ENCODE measurements around the gene TJP1. TPM values are rescaled to one million over a fixed set of nuclear protein-coding genes. Genes with fewer than 3 reads are reported as not detected.

Gene TJP1
- total and polyA plus RNA-seq, 9 donors: 36.0 to 57.6 (median 43.4) TPM

DNA sequence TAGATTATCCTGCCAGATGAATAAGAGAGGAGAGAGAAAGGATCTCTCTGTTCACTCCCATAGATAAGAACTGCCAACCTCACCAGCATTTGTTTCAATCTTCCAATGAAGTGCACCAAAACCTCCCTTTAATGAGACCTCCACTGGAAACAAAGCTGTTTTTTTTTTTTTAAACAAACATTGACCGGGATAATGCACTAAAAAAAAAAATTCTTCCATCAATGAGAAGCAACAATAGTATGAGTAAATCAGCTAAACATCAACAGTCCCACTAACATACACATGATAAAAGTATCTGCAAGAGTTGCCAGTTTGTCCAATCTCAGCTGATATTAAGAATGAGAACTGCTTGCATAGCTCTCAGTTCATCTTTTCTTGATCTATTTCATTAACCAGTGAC is 19.9 kb downstream of the TJP1 start:
- Histone ChIP-seq H3K27ac (ENCODE audit: low read length) (peak overlapping the region; percentile 54), H3K9me3 (replicated peaks; ENCODE audit: control insufficient read depth, low read depth, low read length) (no peaks in the 10 kb centered on the region), H3K27me3 (ENCODE audit: control insufficient read depth, insufficient read depth, low read length) (no peaks in the 10 kb centered on the region), H3K4me3 (ENCODE audit: low read length) (no peak overlapping the region), H3K4me1 (ENCODE audit: control insufficient read depth, insufficient read depth, low read length) (peaks cover 3% of the 10 kb centered on the region), H3K36me3 (ENCODE audit: control insufficient read depth, insufficient read depth, low read length) (no peaks in the 10 kb centered on the region)
- no CpG with 5 or more reads among the region's 1 CpG for WGBS (ENCODE audit: insufficient coverage)
- DNase-seq: no peak

DNA sequence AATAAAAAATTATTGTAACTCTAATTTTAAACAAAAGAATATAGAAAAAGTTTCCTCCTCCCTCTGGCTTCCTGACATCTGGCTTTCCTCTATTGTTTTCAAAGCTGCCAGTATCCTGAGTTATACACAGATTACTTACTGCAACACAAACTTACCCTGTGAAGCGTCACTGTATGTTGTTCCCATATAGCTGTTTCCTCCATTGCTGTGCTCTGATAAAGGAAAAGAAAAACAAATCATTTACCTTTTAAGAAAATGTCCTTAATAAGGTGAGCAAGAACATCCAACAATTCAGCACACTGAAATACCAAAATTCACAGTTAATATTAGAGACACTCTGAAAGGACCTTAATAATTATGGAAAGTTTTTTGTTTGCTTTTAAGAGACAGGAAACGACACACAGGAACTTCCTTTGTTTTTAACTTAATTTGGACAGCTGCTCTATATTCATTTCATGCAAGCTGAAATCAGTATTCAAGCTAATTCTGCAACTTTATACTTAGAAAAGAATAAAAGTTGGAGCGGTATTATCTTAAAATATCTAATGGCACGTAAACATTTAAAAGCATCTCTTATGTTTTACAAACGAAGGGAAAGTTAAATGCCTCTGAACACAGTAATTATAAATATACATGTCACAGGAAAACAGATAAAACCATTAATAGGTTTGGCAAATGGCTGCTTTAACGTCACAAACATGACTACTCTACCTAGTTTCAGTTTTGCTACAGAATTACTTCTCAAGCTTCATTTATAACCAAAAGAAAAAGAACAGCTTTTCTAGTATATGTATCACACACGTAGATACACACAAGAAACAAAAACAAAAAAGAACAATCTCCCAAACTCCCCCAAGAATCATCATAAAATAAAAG is 21.5 kb downstream of the TJP1 start:
- peak; percentile 63 for DNase-seq
- Histone ChIP-seq H3K4me1 (ENCODE audit: control insufficient read depth, insufficient read depth, low read length) (peaks cover 3% of the 10 kb centered on the region), H3K9me3 (replicated peaks; ENCODE audit: control insufficient read depth, low read depth, low read length) (no peaks in the 10 kb centered on the region), H3K4me3 (ENCODE audit: low read length) (no peak overlapping the region), H3K36me3 (ENCODE audit: control insufficient read depth, insufficient read depth, low read length) (no peaks in the 10 kb centered on the region), H3K27ac (ENCODE audit: low read length) (peak overlapping the region; percentile 81), H3K27me3 (ENCODE audit: control insufficient read depth, insufficient read depth, low read length) (no peaks in the 10 kb centered on the region)
- WGBS (ENCODE audit: insufficient coverage): 17% methylated on average over 1 of the region's 7 CpGs

DNA sequence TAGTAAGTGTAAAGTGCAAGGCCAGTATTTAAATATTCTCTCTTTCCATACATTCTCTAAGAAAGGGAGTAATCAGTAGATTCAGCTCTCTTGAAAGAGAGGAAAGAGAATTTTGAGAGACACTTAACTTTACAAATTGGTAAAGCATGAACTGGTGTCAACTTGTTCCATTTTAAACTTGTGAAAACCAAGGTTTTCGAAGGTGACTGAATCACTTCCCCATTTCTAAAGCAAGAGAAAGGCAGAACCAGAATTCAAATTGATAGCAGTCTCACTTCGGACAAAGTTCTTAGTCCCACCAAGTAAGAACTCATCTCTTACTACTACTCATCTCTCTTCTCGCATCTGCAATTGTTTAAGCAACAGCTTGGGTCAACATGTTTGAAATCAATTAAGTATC is 22.4 kb downstream of the TJP1 start:
- H3K4me1 ChIP-seq (ENCODE audit: control insufficient read depth, insufficient read depth, low read length): peaks cover 2% of the 10 kb centered on the region
- H3K9me3 ChIP-seq (replicated peaks; ENCODE audit: control insufficient read depth, low read depth, low read length): no peaks in the 10 kb centered on the region
- no peaks in the 10 kb centered on the region for H3K36me3 ChIP-seq (ENCODE audit: control insufficient read depth, insufficient read depth, low read length)
- no peak overlapping the region for H3K4me3 ChIP-seq (ENCODE audit: low read length)
- H3K27me3 ChIP-seq (ENCODE audit: control insufficient read depth, insufficient read depth, low read length): no peaks in the 10 kb centered on the region
- H3K27ac ChIP-seq (ENCODE audit: low read length): peak overlapping the region; percentile 65
- 100% methylated on average over 1 of the region's 3 CpGs for WGBS (ENCODE audit: insufficient coverage)
- DNase-seq: no peak

DNA sequence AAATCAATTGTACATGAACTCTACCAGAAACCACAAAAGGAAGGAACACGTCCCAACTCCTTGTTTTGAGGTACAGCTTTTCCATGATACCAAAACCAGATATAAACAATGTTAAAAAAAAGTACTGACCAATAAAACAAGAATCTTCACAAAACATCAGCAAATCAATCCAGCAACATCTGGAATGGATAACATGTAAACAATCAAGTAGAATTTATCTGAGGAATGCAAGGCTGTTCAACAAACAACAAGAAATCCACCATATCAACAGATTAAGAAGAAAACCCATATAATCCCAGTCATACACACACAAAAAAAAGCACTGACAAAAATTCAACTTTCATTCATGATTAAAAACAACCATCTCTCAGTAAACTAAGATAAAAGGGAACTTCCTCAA is 26.7 kb downstream of the TJP1 start:
- Histone ChIP-seq H3K36me3 (ENCODE audit: control insufficient read depth, insufficient read depth, low read length) (peaks cover 6% of the 10 kb centered on the region), H3K27ac (ENCODE audit: low read length) (no peak overlapping the region), H3K4me1 (ENCODE audit: control insufficient read depth, insufficient read depth, low read length) (no peaks in the 10 kb centered on the region), H3K27me3 (ENCODE audit: control insufficient read depth, insufficient read depth, low read length) (no peaks in the 10 kb centered on the region), H3K4me3 (ENCODE audit: low read length) (no peak overlapping the region), H3K9me3 (replicated peaks; ENCODE audit: control insufficient read depth, low read depth, low read length) (no peaks in the 10 kb centered on the region)
- no peak for DNase-seq
- no CpG with 5 or more reads among the region's 1 CpG for WGBS (ENCODE audit: insufficient coverage)

DNA sequence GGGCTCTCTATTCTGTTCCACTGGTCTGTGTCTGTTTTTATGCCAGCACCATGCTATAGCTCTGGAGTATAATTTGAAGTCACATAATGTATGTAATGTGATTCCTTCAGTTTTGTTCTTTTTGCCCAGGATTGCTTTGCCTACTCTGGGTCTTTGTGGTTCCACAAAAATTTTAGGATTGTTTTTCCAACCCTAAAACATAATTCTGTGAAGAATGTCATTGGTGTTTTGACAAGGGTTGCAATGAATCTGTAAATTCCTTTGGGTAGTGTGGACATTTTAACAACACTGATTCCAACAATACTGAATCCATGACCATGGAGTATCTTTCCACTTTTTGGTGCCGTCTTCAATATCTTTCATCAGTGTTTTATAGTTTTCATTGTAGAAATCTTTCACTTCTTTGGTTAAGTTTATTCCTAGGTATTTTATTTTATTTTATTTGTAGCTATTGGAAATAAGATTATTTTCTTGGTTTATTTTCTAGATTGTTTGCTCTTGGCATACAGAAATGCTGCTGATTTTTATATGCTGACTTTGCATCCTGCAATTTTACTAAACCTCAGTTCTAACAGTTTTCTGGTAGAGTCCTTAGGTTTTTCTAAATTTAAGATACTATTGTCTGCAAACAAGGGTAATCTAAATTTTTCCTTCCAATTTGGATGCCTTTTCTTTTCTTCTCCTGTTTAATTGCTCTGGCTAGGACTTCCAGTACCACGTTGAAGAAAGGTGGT is 29.7 kb downstream of the TJP1 start:
- Histone ChIP-seq H3K27ac (ENCODE audit: low read length) (no peak overlapping the region), H3K36me3 (ENCODE audit: control insufficient read depth, insufficient read depth, low read length) (peaks cover 6% of the 10 kb centered on the region), H3K27me3 (ENCODE audit: control insufficient read depth, insufficient read depth, low read length) (no peaks in the 10 kb centered on the region), H3K9me3 (replicated peaks; ENCODE audit: control insufficient read depth, low read depth, low read length) (no peaks in the 10 kb centered on the region), H3K4me3 (ENCODE audit: low read length) (no peak overlapping the region), H3K4me1 (ENCODE audit: control insufficient read depth, insufficient read depth, low read length) (no peaks in the 10 kb centered on the region)
- no CpG with 5 or more reads among the region's 2 CpGs for WGBS (ENCODE audit: insufficient coverage)
- DNase-seq: no peak

DNA sequence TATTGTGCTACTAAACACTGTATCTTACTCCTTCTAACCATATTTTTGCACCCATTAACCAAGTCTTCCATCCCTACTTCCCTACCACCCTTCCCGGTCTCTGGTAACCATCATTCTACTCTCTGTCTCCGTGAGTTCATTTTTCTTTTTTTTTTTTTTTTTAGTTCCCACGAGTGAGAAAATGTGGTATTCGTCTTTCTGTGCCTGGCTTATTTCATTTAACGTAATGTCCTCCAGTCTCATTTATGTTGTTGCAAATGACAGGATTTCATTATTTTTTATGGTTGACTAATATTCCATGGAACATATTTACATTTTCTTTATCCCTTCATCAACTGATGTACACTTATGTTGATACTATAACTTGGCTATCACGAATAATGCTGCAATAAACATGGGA is 31.7 kb downstream of the TJP1 start:
- no peaks in the 10 kb centered on the region for H3K27me3 ChIP-seq (ENCODE audit: control insufficient read depth, insufficient read depth, low read length)
- 80% methylated on average over 1 of the region's 6 CpGs for WGBS (ENCODE audit: insufficient coverage)
- H3K4me1 ChIP-seq (ENCODE audit: control insufficient read depth, insufficient read depth, low read length): no peaks in the 10 kb centered on the region
- H3K4me3 ChIP-seq (ENCODE audit: low read length): no peak overlapping the region
- no peaks in the 10 kb centered on the region for H3K9me3 ChIP-seq (replicated peaks; ENCODE audit: control insufficient read depth, low read depth, low read length)
- H3K27ac ChIP-seq (ENCODE audit: low read length): no peak overlapping the region
- DNase-seq: no peak
- H3K36me3 ChIP-seq (ENCODE audit: control insufficient read depth, insufficient read depth, low read length): peaks cover 6% of the 10 kb centered on the region

DNA sequence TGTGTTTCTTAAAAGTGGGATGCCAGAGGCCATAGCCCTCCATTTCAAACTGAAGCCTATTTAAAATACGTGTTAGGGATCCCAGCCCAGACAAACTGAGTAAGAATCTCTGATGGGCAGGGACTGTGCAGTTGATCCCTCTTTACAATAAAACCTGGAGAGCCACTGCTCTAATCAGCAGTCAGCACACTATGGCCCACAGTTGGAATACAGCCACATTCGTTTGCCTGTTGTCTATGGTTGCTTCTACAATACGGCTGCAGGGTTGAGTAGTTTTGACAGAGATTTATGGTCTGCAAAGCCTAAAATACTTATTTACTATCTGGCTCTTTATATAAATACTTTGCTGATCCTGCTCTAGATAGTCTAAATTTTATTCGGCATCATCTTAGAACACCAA is 32.4 kb downstream of the TJP1 start:
- H3K27me3 ChIP-seq (ENCODE audit: control insufficient read depth, insufficient read depth, low read length): no peaks in the 10 kb centered on the region
- no peak overlapping the region for H3K4me3 ChIP-seq (ENCODE audit: low read length)
- peaks cover 6% of the 10 kb centered on the region for H3K36me3 ChIP-seq (ENCODE audit: control insufficient read depth, insufficient read depth, low read length)
- no CpG with 5 or more reads among the region's 4 CpGs for WGBS (ENCODE audit: insufficient coverage)
- H3K9me3 ChIP-seq (replicated peaks; ENCODE audit: control insufficient read depth, low read depth, low read length): no peaks in the 10 kb centered on the region
- H3K27ac ChIP-seq (ENCODE audit: low read length): no peak overlapping the region
- no peak for DNase-seq
- no peaks in the 10 kb centered on the region for H3K4me1 ChIP-seq (ENCODE audit: control insufficient read depth, insufficient read depth, low read length)

DNA sequence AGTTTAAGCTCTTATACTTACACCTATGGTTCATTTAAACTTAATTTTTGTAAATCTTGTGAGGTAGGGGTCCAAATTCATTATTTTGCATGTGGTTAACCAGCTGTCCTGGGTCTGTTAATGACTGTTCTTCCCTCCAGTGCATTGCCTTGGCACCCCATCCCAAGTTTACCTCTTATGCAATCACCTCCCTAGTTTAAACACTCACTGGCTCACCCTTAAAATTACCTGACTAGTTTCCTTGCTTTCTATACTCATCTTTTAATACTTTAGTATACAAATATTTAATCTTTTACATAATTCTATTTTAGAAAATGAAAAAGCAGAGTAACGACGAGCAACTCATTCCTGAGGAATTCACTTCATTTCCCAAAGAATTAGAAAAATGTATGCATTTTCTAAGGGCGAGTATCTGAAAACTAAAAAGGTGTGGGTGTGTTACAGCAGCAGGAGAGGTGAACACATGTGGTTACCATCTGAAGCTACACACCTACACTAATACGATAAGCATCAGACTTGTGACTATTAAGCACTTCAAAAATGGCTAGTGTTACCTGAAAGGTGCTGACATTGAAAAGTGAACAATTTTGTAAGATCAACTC is 33.7 kb downstream of the TJP1 start:
- H3K4me1 ChIP-seq (ENCODE audit: control insufficient read depth, insufficient read depth, low read length): no peaks in the 10 kb centered on the region

DNA sequence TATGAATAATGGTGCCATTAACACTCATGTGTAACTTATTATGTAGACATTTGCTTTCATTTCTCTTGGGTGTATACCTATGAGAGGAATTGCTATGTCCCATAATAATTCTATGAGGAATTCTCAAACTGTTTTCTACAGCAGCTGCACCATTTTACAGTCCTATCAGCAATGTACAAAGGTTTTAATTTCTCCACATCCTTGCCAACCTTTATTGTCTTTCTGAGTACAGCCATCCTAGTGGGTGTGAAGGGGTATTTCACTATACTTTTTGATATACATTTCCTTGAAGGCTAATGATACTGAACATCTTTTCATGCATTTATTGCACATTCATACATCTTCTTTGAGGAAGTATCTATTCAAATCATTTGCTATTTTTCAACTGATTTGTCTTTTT is 34.5 kb downstream of the TJP1 start:
- Histone ChIP-seq H3K27me3 (ENCODE audit: control insufficient read depth, insufficient read depth, low read length) (no peaks in the 10 kb centered on the region), H3K4me1 (ENCODE audit: control insufficient read depth, insufficient read depth, low read length) (no peaks in the 10 kb centered on the region), H3K9me3 (replicated peaks; ENCODE audit: control insufficient read depth, low read depth, low read length) (no peaks in the 10 kb centered on the region), H3K4me3 (ENCODE audit: low read length) (no peak overlapping the region), H3K36me3 (ENCODE audit: control insufficient read depth, insufficient read depth, low read length) (no peaks in the 10 kb centered on the region), H3K27ac (ENCODE audit: low read length) (no peak overlapping the region)
- no peak for DNase-seq

More for the DNA sequence above, 33.7 kb downstream of the TJP1 start:
- no peaks in the 10 kb centered on the region for H3K27me3 ChIP-seq (ENCODE audit: control insufficient read depth, insufficient read depth, low read length)
- WGBS (ENCODE audit: insufficient coverage): no CpG with 5 or more reads among the region's 4 CpGs
- H3K27ac ChIP-seq (ENCODE audit: low read length): no peak overlapping the region
- no peak for DNase-seq
- H3K4me3 ChIP-seq (ENCODE audit: low read length): no peak overlapping the region
- peaks cover 2% of the 10 kb centered on the region for H3K36me3 ChIP-seq (ENCODE audit: control insufficient read depth, insufficient read depth, low read length)
- no peaks in the 10 kb centered on the region for H3K9me3 ChIP-seq (replicated peaks; ENCODE audit: control insufficient read depth, low read depth, low read length)

DNA sequence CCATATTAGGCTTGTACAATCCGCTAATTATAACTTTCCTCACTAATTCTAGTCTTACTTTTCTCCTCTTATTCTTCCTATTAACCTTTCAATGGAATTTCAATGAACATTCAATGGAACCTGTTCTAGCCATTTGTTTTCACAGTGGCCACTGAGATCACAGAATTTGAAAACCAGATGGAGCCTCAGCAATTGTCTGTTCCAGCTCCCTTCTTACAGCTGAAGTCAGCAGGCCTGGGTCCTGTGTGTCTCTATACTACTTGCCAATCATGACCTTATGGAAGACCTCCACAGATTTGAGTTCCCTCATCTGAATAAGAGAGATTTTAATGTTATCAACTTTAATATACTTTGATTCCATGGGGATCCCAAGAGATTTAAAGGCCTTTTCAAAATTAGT is 36.6 kb downstream of the TJP1 start:
- no peaks in the 10 kb centered on the region for H3K4me1 ChIP-seq (ENCODE audit: control insufficient read depth, insufficient read depth, low read length)
- 50% methylated on average over 1 of the region's 1 CpG for WGBS (ENCODE audit: insufficient coverage)
- H3K4me3 ChIP-seq (ENCODE audit: low read length): no peak overlapping the region
- H3K27ac ChIP-seq (ENCODE audit: low read length): no peak overlapping the region
- peak; percentile 63 for DNase-seq
- H3K36me3 ChIP-seq (ENCODE audit: control insufficient read depth, insufficient read depth, low read length): no peaks in the 10 kb centered on the region
- H3K27me3 ChIP-seq (ENCODE audit: control insufficient read depth, insufficient read depth, low read length): no peaks in the 10 kb centered on the region
- peaks cover 2% of the 10 kb centered on the region for H3K9me3 ChIP-seq (replicated peaks; ENCODE audit: control insufficient read depth, low read depth, low read length)

All from muscle of leg (tissue), 11 donors.